Measurements from ENCODE around the gene SHISA7.

- no peak for TF ChIP-seq CTCF (conservative IDR thresholded peaks at IDR 0.05 in 1 of 2, IDR thresholded peaks at IDR 0.05 in 1 of 2; ENCODE audit: low read depth in 1 of 2, low read length in 2 of 2)
- TF ChIP-seq EZH2 (IDR thresholded peaks at IDR 0.05; ENCODE audit: low read length, missing control alignments): no peak
Observed at GRCh38 chr19:55444646-55445045, 1.5 kb upstream of the SHISA7 start.

All from fibroblast of lung (primary cell).